ENCODE data around the gene NATD1.

Gene NATD1

DNA sequence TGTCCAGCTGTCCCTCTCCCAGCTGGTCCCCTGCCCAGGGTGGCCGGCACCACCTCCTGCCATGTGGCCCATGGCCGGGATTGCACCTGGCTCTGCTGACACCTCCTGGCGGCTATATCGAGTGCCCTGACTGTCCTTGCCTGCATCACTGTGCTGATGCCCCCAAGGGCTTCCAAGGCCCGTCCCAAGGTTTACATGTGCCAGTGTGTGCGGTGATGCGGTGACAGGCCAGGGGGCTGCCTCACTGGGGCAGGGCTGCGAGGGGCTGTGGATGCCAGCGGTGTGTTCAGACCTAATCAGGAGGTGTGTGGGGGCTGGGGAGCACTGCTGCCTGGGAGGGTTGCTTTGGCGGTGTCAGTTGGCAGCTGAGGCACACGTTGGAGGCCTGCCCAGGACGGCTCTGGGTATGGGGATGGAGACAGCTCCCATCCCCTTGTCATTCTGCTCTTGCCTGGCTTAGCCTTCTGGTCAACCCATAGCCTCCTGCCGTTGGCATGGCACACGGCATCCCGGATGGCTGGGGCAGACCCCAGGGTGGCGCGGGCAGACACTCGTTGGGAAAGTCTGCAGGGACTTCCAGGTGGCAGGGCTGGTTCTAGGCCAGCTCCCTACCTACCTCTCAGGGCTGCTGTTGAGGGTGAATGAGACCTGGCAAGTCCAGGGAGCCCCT, 36.8 kb upstream of the NATD1 start:
- no peak for DNase-seq (ENCODE audit: low read depth)

DNA sequence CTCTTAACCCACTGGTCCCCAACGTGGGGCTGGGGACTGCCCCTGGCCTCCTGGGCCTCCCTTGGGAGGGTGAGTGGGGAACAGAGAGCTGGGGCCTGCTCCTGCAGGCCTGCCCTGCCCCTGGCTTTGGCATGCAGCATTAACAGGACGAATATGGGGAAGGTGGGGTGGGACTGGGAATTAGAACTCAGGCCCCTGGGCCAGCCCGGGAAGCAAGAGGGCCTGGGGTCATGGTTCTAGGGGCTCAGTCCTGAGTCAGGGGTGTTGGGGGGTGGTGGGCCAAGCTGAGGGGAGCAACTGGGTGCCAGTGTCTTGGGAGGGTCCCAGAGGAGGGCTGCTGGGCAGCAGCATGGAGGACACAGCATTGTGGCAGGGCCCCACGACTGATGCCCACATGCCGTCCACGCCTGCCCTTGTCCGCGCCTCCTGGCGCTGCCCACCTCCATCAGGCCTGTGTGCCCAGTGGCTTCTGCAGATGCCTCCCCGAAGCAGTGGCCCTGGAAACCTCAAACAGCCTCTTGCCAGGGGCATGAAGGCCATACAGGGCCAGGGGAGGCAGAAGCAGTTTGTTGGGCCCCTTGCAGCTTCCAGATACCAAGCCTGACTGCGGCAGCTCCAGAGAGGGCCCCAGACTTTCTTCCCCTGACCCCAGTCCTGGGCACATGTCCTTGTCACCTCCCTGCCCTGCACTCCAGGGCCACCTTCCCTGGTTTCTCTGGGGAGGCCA, 36.1 kb upstream of the NATD1 start:
- DNase-seq (ENCODE audit: low read depth): no peak

DNA sequence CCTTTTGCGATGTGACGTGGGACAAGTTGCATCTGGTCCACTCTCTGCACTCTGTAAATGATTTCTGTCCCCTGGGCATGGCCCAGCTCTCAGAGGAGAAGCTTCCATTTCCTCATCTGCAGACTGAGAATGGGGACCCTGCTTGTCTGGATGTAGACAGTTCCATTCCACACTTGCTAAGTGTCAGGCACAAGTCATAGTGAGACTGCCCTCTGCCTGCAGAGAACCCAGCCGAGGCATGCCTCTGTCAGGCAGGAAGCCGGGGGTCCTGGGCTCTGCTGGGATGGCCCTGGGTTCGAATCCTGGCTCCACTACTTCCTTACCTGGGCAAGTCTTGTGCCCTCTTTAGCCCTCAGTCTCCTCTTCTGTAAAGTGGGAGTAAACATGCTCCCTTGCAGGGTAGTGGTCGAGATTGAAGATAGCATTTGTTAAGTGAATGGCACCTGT, 35.4 kb upstream of the NATD1 start:
- DNase-seq (ENCODE audit: low read depth): peak; percentile 32

DNA sequence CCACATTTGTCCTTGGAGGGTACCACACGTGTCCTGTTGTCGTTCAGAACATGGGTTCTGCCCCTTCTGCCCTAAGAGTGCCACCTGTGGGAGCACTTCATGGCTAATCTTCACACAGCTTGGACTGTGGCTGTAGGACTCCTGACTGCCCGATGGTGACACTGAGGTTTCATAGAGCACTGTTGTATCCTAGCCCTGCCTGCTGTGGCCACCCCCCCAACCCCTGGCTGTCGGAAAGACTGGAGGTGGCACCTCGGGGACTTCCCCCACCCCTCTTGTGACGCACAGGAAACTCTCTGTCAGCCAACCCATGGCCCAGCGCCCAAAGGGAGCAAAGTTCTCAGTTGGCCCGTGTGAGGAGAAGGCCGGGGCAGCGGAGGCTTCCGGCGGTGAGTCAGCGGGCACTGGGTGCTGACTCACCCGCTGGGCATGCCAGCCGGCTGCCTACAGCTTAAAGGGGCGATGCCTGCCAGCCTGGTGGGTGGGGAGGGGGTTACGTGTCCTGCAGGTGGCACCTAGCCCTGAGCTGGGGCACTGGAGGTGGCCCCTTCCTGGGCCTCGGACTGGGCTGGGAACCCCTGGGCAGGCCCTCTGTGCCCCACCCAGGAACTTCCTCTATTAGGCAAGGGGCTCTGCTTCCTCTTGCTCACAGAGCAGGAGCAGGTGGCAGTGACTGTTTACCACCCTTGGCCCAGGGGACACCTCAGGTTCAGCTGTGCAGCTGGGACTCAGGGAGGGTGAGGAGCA, 34.7 kb upstream of the NATD1 start:
- DNase-seq (ENCODE audit: low read depth): peak; percentile 99

DNA sequence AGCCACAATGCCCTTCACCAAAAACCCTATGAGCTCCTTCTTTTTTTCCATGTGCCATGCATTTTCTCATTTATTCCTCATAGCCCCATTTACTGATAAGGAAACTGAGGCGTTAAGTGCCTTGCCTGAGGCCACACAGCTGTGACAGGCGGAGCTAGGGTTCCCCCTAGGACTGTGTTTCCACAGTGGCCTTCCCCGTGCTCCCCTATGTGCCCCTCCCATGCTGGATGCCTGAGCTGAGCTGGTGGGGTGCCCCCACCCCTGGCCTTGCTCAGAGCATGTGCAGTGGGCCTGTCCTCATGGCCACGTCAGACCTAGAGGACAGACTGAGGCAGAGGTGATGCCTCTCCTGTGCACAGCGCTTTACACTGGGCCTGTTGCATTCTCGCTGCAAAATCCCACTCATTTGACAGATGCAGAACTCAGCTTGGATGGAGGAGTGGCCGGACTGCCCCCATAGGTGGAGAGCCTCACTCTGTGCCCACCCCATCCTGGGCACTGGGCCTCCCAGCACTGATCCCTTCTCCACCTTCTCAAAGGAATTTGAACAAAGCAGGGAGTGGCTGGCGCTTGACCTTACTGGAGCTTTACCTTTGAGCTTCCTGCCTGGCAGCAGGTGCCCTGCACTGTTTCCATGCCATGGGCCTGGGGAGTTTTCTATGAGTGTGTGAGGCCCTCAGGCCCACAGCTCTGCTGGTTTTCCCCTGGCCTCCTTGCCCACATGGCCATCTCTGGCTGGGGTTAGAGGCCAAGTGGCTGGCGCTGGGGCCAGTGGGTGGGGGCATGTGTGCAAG, 33.9 kb upstream of the NATD1 start:
- no peak for DNase-seq (ENCODE audit: low read depth)

DNA sequence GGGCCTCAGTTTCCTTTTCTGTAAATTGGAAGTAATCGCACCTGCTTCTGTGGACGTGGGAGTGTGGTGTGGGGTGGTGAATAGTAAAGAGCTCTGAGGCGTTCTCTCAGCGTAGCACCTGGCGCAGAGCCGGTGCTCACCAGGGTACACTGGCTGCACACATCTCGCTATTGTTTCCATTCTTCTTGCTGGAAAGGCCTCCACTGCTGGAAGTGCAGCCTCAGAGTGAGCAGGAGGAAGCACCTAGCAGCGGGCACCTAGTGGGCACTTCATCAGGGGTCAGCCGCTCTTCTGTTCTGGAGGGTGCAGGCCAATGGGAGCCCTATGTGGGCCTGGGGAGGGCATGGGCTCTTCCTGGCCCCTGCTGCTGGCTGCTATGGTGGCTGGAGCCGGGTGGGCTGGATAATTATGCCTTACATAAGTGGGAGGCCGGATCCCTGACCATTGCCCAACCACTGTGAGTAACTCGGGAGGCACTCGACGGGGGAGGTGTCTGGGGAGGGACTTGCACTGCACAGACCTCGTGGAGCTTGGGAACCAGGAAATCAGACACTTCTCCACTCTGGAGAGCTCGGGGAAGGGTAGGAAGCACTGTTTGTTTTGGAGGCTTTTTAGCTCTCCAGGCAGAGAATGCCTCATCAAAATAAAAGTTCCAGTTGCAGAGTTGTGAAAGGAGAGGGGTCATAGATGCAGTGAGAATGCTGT, 33.0 kb upstream of the NATD1 start:
- peak; percentile 99 for DNase-seq (ENCODE audit: low read depth)

DNA sequence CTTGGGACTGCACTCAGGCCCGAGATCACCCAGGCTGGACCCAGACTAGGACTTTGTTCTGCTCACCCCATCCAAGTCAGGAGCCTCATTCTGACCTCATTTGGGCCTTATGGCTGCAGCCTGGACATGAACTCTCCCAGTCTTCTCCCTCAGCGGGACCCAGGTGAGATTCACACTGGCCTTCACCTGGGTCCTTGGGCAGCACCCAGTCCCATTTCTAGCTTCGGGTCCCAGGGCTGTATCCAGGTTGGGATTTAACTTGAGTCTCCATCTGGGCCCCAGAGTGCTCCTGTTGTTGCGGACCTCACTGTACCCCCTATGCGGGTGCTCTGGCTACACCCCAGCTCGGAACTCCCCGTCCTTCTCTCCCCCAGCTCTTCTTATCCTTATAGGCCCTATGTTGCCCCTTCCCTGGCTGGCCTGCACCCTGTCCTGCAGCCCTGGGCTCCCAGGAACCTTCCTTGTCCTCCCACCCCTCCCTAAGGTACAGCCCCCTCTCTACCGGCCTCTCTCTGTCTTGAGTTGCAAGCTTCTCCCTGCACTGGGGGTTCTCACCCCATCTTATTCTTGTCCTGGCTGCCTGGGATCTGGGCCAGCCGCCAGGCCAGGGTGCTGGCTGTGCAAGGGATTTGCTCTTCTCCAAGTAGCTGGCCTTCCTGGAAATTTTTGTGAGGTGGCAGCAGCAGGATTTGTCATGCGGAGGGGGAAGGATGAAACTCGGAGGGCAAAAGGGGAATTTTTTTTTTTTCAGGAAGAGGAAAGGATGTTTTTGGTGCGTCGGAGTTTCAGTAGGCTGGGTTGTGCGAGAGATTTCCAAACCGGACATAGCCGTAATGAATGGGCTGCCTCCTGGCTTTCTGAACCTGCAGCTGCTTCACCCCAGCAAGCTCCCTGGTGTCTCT, 32.2 kb upstream of the NATD1 start:
- peak; percentile 84 for DNase-seq (ENCODE audit: low read depth)

DNA sequence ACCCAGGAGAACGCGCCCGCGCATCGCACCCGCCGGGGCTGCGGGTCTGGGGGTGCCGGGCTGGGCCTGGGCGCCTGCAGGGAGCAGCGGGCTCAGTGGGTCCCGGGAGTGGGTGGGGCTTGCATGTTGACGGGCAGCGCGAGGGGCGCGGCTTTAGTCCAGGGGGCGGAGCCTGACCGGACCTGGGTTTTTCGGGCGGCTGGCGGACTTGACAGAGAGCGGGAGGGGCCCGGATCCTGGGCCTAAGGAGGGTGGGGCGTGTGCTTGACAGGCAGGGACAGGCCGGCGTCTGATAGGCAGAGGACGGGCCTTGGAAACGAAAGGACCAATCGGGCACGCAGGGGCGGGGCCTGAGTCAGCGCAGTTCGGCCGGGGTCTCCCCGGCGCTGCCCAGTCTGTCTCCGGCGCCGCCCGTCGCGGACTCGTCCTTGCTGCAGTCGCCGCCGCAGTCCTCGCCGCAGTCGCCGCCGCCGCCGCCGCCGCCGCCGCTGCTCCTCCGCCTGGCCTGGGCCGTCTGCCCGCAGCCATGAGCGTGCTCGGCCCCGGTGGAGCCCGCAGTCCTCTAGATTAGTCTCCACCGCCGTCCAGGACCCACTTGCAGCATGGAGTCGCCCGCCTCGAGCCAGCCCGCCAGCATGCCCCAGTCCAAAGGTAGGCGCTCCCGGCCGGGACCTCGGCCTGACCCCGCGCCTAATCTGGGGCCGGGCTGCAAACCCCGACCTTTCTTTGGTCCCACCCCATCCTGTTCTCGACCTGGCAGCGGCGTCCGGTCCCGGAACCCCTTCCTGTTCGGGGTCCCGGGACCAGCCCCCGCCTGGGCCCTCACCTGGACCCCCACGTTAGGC, 31.3 kb upstream of the NATD1 start, which contains the start of gene MAP2K3:
Gene MAP2K3 (plus strand): TSS at position 393 of the 845 bp plus-strand sequence. CDS start 210 bp downstream, at position 603.
- DNase-seq (ENCODE audit: low read depth): peak; percentile 100

DNA sequence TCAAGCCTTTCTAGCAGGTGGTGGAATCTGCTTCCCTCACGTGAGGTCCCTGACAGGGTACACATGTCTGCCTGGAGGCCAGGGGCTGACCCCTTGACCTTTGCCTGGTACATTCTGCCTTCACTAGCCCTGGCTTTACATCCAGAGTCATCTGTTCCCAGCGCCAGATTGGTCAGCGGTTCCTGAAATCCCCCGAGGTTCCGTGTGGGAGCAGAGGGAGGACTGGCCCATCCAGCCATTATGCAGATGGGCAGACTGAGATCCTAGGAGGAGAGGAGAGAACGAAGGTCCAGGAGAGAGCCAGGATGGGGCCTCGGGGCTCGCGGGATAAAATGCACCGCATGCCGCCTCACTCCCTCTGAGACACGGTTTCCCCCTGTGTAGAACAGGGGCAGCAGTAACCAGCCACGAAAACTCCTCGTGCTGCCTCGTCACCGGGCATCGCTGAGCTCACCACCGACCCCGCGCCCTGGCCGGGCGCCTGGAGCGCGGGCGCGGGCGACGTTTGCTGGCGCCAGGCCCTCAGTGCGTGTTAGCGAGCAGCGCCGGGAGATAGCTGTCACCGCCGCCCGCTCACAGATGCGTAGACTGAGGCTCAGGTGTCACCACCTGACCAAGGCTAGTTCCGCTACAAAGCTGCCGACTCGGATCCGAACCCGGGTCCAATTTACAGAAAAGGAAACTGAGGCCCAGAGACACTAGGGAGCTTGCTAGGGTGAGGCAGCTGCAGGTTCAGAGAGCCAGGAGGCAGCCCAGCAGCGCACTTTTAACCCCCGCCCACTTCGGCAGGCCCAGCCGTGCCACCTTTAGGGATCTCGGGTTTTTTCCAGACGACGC, 30.5 kb upstream of the NATD1 start:
- DNase-seq (ENCODE audit: low read depth): peak; percentile 55

DNA sequence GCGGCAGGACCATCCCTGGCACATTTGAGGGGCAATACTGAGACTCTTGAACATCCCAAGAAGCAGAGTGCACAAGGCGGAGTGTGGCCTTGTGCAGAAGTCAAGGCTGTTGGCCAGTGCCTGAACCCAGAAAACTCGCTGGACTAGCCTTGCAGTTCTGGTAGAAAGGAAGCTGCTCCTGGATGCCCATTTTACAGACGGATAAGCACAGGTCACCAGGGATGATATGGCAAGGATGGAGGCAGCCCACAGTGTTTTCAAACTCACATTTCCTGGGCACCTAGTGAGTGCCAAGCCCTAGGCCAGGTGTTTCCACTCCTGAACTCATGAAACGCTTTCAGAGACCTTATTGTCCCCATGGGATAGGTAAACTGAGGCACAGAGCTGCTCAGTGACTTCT, 29.6 kb upstream of the NATD1 start:
- DNase-seq (ENCODE audit: low read depth): no peak

DNA sequence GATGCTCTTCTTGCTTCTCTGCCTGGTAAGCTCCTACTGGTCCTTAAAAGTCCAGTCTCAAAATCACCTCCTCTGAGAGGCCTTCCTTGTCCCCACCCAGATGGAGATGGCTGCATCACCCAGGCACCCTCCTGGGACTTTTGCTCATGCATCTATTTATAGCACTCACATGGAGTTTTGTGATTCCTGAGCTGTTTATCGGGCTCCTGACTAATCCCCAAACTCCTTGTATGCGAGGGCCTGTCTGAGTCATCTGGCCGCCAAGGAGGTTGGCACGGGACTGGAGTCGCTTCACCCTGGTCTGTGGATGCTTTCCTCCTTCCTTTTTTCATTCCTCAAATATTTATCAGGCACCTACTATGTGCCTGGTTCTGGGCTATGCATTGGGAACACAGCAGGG, 29.0 kb upstream of the NATD1 start:
- DNase-seq (ENCODE audit: low read depth): peak; percentile 99

DNA sequence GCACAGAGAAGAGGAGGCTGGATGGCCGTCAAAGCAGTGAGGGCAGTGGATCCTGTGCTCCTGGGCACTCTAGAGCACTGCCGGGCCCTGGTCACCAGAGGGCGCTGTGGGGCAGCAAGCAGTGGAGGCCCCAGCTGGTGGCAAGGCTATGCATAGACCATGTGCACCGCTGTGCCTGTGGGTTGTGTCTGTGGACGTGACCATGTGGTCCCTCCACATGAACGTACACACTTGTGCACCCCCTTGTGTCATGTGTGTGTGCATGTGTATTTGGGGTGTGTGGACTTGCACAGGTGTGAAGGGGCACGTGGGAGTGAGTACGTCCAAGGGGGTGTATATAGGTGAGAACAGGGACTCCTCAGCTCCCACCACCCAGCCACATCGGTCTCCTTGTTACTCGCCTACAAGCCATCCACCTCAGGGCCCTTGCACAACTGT, 26.9 kb upstream of the NATD1 start:
- DNase-seq (ENCODE audit: low read depth): peak; percentile 84

DNA sequence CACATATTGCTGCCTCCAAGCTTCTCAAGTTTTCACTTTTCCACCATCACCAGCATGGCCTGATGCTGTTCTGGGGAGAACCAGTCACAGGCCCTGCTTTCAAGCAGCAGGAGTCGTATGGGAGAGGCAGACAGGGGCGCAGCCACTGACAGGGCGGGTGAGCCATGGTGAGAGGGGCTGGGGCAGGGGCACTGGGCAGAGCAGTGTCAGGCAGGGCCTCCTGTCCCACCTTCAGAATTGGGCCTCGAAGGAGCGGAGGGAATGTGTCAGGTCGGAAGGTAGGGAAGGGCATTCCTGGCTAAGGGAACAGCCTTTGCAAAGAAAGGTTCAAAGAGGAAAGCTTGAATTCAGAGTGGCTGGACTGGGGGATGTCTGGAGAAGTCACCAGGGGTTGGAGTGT, 26.4 kb upstream of the NATD1 start:
- no peak for DNase-seq (ENCODE audit: low read depth)

DNA sequence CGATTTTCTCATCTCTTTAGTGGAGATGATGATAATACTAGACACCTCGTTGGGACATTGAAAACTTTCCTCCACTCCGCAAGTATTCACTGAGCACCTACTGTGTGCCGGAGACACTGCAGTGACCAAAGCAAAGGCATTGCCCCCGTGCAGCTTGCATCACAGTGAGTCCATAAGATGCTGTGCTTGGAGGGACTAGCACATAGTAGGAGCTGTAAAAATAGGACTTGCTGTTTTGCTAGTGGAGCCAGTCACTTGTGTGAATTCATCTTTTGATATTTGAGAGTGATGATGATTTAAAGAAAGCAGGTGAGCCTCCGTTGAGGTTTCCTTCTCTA, 26.0 kb upstream of the NATD1 start:
- DNase-seq (ENCODE audit: low read depth): no peak

DNA sequence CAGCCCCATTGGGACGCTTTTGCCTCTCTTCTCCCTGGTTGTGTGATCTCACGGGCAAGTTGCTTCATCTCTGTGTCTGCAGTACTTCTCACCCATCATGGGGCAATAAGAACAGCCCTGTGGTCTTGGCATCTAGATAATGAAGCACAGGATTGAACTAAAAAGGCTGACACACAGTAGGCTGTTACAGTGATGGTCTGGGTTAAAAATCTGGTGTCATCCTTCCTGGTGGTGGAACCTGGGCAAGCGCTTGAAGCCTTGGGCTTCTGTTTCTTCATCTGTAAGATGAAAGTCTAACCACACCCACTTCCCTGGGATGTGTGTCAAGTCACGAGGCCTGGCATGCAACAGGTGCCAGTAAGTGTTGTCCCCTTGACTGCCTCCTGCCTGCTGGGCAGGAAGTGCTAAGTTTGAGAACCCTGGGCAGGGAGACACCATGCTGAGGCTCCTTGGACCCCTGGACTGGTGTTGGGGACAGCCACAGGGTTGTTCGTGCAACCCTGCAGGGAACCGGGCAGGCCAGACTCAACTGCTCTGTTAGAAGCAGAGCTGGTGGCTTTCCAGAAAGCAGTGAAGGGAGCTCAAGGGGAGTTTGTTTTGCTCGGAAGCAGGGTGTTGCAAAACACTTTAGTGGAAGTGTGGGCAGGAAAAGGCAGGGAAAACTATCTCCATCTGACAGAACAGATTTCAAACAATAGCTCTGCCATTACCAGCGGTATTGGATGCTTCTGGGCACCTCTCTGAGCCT, 25.4 kb upstream of the NATD1 start:
- no peak for DNase-seq (ENCODE audit: low read depth)

DNA sequence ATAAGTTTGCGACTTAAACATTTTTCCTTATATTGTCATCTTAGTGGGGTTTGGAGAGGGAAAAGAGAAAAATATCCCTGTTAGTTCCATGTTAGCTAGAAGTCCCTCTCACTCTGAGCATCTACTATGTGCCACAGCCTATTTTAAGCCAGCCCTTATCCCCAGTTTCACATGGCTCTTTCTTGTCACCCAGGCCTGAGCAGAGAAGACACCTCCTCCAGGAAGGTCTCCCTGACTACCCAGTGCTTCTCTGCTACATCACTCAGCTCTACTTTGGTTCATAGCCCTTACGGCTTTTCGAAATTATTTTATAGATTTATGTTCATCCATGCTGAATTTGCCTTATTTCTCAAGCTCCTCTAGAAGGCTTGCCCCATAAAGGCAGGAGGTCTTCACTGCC, 24.1 kb upstream of the NATD1 start:
- no peak for DNase-seq (ENCODE audit: low read depth)

DNA sequence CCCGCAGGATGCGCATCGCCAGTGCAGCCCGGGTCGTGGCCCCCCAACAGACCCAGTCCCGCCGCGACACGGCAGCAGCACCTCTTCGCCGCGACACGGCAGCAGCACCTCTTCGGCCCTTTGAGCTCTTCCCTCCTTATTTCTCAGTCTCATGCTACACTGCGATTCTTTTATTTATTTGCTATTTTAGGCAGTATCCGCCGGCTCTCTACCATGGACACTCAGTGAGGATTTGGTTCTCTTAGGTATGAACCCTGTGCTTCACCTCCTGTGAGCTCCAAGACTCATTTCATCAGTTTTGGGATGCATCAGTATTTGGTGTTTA, 23.0 kb upstream of the NATD1 start:
- DNase-seq (ENCODE audit: low read depth): no peak

Data from EH (cell line).